GM12872 (cell line): ENCODE data around the gene LRMDA.

ENCODE experiments used
- CTCF ChIP-seq: IDR thresholded peaks from 3 replicates; pipeline ENCODE4 v1.5.1; 2011; ENCODE audit warnings: low read depth, mild to moderate bottlenecking, low read length, moderate library complexity; ENCODE audit not compliant: insufficient read depth

Gene LRMDA

GRCh38 chr10:75678527-75678926 lies 247.1 kb downstream of the LRMDA start:
- TF ChIP-seq CTCF = no peak

- no peak for TF ChIP-seq CTCF
Measured at GRCh38 chr10:75679536-75679935, 248.1 kb downstream of the LRMDA start.

- no peak for TF ChIP-seq CTCF
Measured at GRCh38 chr10:75681334-75681733, 249.9 kb downstream of the LRMDA start.

- TF ChIP-seq CTCF = no peak
Measured at GRCh38 chr10:75682649-75683557, 251.5 kb downstream of the LRMDA start.

- TF ChIP-seq CTCF = no peak
Measured at GRCh38 chr10:75685187-75685586, 253.8 kb downstream of the LRMDA start.

GRCh38 chr10:75688506-75689300 lies 257.3 kb downstream of the LRMDA start:
- no peak for TF ChIP-seq CTCF

- no peak for TF ChIP-seq CTCF
Measured at GRCh38 chr10:75693489-75693888, 262.1 kb downstream of the LRMDA start.
